Measurements from ENCODE around the gene PPP3CA.
A peak's percentile ranks its signal among the peaks of the same experiment; 100 is the strongest.
"Not testable (repeated sequence)": the region's sequence is repeated elsewhere in the genome, so short reads cannot be mapped to it uniquely, and the experiment has no call there.

Gene PPP3CA

GRCh38 chr4:101211146-101211553 lies 136.2 kb downstream of the PPP3CA start:
- DNase-seq (ENCODE audit: low spot score), result no peak

- DNase-seq (ENCODE audit: low spot score), result no peak
Measured at GRCh38 chr4:101210331-101210730, 137.0 kb downstream of the PPP3CA start.

GRCh38 chr4:101208171-101208570 lies 139.2 kb downstream of the PPP3CA start:
- no peak for DNase-seq (ENCODE audit: low spot score)

- peak; percentile 85 for DNase-seq (ENCODE audit: low spot score)
Measured at GRCh38 chr4:101205916-101206315, 141.4 kb downstream of the PPP3CA start.

- DNase-seq (ENCODE audit: low spot score), result no peak
Measured at GRCh38 chr4:101201421-101201820, 145.9 kb downstream of the PPP3CA start.

GRCh38 chr4:101200561-101200960 lies 146.8 kb downstream of the PPP3CA start:
- DNase-seq (ENCODE audit: low spot score), result no peak

- DNase-seq (ENCODE audit: low spot score), result no peak
Measured at GRCh38 chr4:101199507-101200285, 147.6 kb downstream of the PPP3CA start.

- DNase-seq (ENCODE audit: low spot score), result no peak
Measured at GRCh38 chr4:101198682-101199339, 148.5 kb downstream of the PPP3CA start.

- DNase-seq (ENCODE audit: low spot score), result no peak
Measured at GRCh38 chr4:101197350-101197749, 150.0 kb downstream of the PPP3CA start.

- no peak for DNase-seq (ENCODE audit: low spot score)
Measured at GRCh38 chr4:101192244-101192643, 155.1 kb downstream of the PPP3CA start.

- DNase-seq (ENCODE audit: low spot score), result no peak
Measured at GRCh38 chr4:101191302-101192098, 155.8 kb downstream of the PPP3CA start.

GRCh38 chr4:101190751-101191150 lies 156.6 kb downstream of the PPP3CA start:
- no peak for DNase-seq (ENCODE audit: low spot score)

GRCh38 chr4:101188906-101189305 lies 158.4 kb downstream of the PPP3CA start:
- no peak for DNase-seq (ENCODE audit: low spot score)

GRCh38 chr4:101187841-101188240 lies 159.5 kb downstream of the PPP3CA start:
- DNase-seq (ENCODE audit: low spot score), result no peak

GRCh38 chr4:101186567-101187184 lies 160.7 kb downstream of the PPP3CA start:
- DNase-seq (ENCODE audit: low spot score), result no peak

GRCh38 chr4:101184668-101185067 lies 162.7 kb downstream of the PPP3CA start:
- DNase-seq (ENCODE audit: low spot score), result no peak

- no peak for DNase-seq (ENCODE audit: low spot score)
Measured at GRCh38 chr4:101183666-101184373, 163.5 kb downstream of the PPP3CA start.

GRCh38 chr4:101183221-101183620 lies 164.1 kb downstream of the PPP3CA start:
- no peak for DNase-seq (ENCODE audit: low spot score)

GRCh38 chr4:101182688-101183087 lies 164.6 kb downstream of the PPP3CA start:
- not testable (repeated sequence) for DNase-seq (ENCODE audit: low spot score)

- DNase-seq (ENCODE audit: low spot score), result no peak
Measured at GRCh38 chr4:101178731-101179130, 168.6 kb downstream of the PPP3CA start.

- no peak for DNase-seq (ENCODE audit: low spot score)
Measured at GRCh38 chr4:101177154-101177553, 170.2 kb downstream of the PPP3CA start.
